CD4-positive, alpha-beta T cell treated with Interleukin-15 for 4 hours (primary cell): ENCODE results near the gene C14orf119.

Experiments used
- DNase-seq: peaks from one replicate; pipeline ENCODE4 v3.0.0-alpha.2; 2020; ENCODE audit warnings: low spot score

The C14orf119 gene, protein sequence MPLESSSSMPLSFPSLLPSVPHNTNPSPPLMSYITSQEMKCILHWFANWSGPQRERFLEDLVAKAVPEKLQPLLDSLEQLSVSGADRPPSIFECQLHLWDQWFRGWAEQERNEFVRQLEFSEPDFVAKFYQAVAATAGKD

GRCh38 chr14:23095196-23096108 lies at the start of gene C14orf119:
Gene C14orf119, plus strand, starts transcription at chr14:23095505. Its CDS starts 2,154 bp downstream, at chr14:23097659.
- peak; percentile 100 for DNase-seq

DNA sequence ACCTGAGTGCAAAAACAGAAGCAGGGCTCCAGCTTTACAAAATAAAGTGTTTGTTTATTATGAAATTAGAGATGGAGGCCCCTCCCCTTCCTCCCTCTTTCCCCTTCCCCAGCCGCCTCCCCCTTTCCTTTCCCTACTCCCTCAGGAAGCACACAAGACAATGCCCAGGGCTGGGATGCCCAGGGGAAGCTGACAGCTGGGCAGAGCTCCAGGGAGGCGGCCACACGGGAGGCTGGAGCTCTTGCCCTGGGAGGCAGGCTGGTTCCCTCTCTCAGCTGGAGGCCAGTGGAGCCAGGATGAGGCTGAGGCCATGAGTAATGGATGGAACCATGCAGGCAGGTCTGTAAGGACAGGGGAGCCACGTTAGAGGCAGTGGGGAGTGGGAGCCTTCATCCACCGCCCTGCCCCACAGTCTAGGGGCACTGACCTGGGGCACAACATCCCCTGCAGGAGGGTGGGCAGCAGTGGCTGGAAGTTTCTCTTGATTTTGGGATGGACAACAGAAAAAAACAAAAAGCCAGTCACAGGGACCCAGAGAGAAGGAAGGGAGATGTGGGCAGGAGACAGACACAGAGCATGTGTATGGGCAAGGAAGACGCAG lies 48.2 kb upstream of the C14orf119 start:
- DNase-seq, result no peak

GRCh38 chr14:23047751-23048693 lies 47.3 kb upstream of the C14orf119 start:
- no peak for DNase-seq

DNA sequence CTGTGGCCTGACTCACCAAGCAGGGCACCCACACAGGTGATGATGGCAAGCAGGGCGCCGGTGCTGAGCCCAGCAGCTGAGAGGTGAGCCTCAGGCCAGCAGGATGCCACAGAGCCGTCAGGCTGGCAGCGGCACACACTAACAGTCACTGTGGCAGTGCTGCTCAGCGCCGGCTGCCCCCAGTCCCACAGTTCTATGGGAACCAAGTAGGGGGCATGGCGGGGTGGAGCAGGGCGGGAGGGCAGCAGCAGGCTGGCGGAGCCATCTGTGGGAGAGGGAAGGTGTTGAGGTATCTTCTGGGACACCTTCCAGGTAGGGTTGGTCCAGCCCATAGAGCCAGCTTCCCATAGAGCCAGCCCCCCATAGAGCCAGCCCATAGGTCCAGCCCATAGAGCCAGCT lies 46.3 kb upstream of the C14orf119 start:
- DNase-seq, result no peak

- DNase-seq, result no peak
Measured at GRCh38 chr14:23051141-23052057, 43.9 kb upstream of the C14orf119 start.

DNA sequence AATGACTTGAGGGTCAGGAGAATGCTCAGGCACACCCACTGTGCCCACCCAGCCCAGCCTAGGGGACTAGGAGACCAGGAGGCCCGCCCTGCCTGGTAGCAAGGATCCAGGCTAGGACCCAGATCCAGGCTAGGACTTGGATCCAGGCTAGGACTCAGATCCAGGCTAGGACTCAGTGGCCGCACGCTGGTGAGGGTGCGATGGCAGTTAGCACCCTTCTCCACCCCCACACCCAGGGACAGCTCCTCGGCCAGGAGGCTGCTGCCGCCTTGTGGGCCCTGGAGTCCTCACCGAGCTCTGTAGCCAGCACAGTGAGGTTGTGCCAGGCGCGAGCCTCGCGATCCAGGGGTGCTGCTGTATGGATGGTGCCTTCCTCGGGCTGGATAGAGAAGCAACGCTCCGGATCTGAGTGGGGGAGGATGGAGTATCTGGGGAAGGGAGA lies 43.1 kb upstream of the C14orf119 start:
- DNase-seq, result no peak

- DNase-seq, result no peak
Measured at GRCh38 chr14:23052671-23053070, 42.6 kb upstream of the C14orf119 start.

DNA sequence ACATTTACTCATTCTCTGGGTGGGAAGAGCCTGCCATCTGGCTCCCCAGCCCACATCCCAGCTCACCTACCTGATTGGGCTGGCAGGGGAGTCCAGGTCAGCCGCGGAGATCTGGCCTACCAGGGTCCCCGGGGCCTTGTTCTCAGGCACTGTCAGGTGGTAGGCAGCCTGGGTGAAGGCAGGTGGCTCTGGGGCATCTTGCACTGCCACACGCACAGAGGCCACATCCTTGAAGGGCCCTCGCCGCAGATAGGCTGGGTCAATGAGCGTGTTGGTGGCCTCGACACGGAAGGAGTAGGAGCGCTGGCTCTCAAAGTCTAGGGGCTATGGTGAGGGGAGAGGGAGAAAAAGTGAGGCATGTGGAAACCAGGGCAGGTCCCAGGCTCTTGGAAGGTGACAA lies 41.9 kb upstream of the C14orf119 start:
- no peak for DNase-seq

DNA sequence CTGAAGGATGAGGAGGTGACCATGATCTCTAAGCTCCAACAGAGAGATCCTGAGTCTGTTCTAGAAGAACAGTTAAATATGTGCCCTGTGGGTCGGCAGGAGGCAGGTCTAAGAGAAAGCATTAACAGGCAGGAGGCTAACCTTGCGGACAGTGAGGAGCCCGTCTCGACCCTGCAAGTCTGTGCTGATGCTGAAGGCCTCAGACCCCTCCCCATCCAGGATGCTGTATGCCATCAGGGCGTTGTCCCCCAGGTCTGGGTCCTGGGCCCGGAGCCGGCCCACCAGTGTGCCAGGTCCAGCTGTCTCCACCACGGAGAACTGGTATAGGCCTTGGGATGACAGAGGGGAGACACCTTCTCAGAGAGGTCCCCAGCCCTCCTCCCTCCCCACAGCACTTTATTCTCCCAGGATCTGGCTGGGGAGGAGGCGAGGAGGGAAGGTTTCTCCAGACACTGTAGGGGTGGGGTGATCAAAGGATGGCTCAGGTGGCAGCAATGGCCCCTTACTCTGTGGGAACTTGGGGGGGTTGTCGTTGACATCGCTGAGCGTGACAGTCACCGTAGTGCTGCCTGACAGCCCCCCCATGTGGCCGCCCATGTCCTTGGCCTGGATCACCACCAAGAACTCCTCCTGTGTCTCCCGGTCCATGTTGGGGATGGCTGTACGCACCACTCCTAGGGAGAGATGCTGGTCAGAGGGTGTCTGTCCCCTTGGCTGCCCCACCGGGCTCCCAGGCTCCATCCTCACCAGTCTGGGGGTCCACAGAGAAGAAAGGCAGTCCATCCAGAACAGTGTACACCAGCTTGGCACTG lies 41.1 kb upstream of the C14orf119 start:
- no peak for DNase-seq

DNA sequence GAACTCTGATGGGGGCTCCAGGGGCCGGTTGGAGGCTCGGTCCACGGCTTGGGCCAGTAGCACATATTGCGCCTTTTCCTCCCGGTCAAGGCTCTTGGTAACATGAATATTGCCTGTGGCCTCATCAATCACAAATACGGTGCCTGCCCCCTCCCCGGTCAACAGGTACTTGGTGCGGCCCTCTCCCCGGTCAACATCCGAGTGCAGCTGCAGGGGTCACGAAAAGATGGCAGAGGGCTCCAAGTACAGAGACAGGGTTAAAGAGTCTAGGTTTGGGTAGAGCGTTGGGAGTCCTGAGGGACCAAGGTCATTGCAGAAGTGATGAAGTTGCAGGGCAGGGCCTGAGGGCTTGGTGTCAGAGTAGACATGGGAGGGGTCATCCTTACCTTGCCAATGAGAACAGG lies 40.2 kb upstream of the C14orf119 start:
- no peak for DNase-seq

DNA sequence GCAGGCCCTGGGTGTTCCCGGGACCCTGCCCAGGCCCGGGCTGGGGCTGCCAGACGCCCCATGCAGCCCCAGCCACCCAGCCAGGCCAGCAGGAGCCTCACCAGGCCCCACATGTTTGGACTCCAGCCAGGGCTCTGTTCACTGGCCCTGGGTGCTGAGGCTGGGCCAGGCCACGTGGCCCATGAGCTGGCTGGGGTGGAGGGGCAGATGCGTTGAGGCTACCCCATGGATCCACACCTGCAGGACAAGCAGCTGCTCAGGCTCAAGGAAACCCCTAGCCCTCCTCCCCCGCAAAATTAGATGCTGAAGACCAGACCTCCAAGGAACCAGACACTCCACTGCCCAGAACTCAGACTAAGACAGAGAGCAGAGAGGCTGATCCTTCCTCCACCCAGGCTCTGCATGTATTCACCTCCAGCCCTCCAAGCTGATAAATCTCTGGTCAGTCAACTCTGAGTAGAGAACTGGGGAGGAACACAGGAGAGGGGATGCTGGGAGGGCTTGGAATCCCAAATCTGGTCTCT lies 39.6 kb upstream of the C14orf119 start:
- no peak for DNase-seq

DNA sequence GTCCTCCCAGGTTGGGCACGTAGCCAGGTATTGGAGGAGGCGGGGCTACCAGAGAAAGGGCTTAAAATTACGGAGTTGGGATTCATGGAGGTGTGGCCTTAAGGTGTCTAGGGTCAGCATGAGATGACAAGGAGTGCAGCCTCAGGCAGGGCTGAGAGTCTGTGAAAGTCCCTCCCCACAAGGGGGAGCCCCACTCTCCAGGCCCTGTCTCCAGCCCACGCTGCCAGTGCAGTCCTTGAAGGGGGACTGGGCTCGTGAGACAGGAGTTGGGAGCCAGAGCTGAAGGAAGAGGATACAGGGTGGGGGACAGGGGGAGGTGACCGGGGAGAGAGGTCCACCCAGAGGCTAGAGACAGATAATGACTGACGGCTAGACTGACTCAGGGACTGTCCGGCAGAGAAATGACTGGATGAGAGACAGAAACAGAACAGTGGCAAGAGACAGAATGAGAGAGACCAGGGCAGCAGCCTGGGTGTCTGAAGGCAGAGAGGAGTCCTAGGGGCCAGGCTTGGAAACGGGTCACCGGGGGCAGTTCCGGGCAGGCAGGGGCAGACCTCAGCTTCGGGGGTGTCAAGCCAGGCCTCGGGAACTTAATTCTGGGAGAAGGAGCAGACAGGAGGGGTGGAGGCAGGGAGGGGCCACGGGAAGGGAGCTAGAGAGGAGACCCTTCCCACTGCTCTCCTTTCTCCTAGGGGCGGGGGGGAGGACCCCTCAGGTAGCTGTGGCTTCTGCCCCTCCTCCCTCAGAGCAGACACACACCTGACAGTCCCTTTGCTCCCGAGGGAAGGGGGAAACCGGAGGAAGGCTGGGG lies 39.0 kb upstream of the C14orf119 start:
- DNase-seq, result peak; percentile 68

- peak; percentile 70 for DNase-seq
Measured at GRCh38 chr14:23056956-23057756, 38.1 kb upstream of the C14orf119 start, which contains the start of gene CDH24. Gene CDH24, minus strand, starts transcription at chr14:23057520. Its CDS starts 1,787 bp downstream, at chr14:23055733.

GRCh38 chr14:23057757-23058653 lies 37.3 kb upstream of the C14orf119 start:
- peak; percentile 86 for DNase-seq

GRCh38 chr14:23058654-23059504 lies 36.4 kb upstream of the C14orf119 start:
- DNase-seq, result no peak
